ENCODE data around the gene GTF2IRD1. TPM values are rescaled to one million over a fixed set of nuclear protein-coding genes. Genes with fewer than 3 reads are reported as not detected.
A peak's percentile ranks its signal among the peaks of the same experiment; 100 is the strongest.

GTF2IRD1 gene
- total RNA-seq, 1 experiment from 2014 or later: 42.9 TPM

DNA sequence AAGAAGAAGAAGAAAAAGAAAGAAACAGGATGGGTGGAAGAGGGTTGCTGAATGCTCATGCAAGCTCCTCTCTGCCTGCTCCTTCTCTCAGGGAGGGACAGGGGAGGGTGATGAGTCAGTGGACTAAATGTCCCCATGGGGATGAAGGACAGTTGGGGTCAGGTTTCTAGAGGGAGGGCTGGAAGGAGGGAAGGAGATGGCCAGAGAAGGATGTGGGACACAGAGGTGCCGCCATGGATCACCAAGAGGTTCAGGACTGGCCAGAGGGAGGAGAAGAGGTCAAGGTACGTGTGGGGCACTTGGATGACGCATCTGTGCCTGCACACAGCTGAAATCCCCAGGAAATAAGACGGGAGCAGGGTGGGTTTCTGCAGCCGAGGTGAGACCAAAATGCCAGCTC, 115.0 kb downstream of the GTF2IRD1 start (continued):
- TF ChIP-seq, protein P1, sequence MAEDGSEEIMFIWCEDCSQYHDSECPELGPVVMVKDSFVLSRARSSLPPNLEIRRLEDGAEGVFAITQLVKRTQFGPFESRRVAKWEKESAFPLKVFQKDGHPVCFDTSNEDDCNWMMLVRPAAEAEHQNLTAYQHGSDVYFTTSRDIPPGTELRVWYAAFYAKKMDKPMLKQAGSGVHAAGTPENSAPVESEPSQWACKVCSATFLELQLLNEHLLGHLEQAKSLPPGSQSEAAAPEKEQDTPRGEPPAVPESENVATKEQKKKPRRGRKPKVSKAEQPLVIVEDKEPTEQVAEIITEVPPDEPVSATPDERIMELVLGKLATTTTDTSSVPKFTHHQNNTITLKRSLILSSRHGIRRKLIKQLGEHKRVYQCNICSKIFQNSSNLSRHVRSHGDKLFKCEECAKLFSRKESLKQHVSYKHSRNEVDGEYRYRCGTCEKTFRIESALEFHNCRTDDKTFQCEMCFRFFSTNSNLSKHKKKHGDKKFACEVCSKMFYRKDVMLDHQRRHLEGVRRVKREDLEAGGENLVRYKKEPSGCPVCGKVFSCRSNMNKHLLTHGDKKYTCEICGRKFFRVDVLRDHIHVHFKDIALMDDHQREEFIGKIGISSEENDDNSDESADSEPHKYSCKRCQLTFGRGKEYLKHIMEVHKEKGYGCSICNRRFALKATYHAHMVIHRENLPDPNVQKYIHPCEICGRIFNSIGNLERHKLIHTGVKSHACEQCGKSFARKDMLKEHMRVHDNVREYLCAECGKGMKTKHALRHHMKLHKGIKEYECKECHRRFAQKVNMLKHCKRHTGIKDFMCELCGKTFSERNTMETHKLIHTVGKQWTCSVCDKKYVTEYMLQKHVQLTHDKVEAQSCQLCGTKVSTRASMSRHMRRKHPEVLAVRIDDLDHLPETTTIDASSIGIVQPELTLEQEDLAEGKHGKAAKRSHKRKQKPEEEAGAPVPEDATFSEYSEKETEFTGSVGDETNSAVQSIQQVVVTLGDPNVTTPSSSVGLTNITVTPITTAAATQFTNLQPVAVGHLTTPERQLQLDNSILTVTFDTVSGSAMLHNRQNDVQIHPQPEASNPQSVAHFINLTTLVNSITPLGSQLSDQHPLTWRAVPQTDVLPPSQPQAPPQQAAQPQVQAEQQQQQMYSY (CRISPR knock-in tag; IDR thresholded peaks at IDR 0.05): no peak
- TF ChIP-seq OVOL2 (CRISPR knock-in tag; IDR thresholded peaks at IDR 0.05; ENCODE audit: borderline replicate concordance) (no peak), NFYB (CRISPR knock-in tag; conservative IDR thresholded peaks at IDR 0.05; ENCODE audit: low read depth) (no peak), ATF1 (CRISPR knock-in tag; IDR thresholded peaks at IDR 0.05) (no peak), MLX (CRISPR knock-in tag; IDR thresholded peaks at IDR 0.05) (no peak), USF1 (CRISPR knock-in tag; IDR thresholded peaks at IDR 0.05) (no peak), ELF4 (CRISPR knock-in tag; IDR thresholded peaks at IDR 0.05; ENCODE audit: low read depth) (no peak), SMAD4 (CRISPR knock-in tag; IDR thresholded peaks at IDR 0.05) (no peak)

DNA sequence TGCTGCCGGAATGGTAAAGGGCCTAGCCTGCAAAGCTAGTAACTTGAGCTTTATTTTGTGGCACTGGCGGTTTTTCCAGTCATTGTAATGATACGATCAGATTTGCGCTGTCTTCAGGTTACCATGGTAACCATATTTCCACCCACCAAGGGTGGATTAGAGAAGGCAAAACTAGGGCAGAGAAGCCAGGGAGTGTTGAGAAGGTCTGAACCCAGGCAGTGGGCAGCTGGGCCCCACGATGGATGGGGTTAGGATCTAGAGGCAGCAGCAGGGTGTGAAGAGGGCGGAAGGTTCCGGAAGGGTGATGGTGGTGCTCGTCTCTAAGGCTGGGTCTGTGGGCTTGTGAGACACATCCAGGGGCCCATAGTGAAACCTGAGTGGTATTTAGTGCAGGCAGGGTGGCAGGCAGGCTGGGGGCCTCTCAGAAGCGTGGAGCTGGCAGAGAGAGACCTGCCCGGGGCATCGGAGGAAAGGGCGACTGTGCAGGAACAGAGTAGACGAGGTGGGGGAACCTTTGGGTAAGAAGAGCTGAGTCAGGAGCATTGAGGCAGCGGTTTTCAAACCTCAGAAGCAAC, 115.9 kb downstream of the GTF2IRD1 start:
- Mint-ChIP-seq H3K27ac (peak overlapping the region; percentile 12), H3K9me3 (no peaks in the 10 kb centered on the region), H3K27me3 (ENCODE audit: low read depth) (no peaks in the 10 kb centered on the region), H3K4me3 (no peak overlapping the region), H3K36me3 (peaks cover 6% of the 10 kb centered on the region), H3K4me1 (peaks cover 6% of the 10 kb centered on the region)
- no peak for DNase-seq (ENCODE audit: low spot score)
- ChIA-PET CTCF (interaction anchor here (0.9 to 5.5 kb wide), 3 partner anchors 10 to 164 kb away, joined by 3 to 37 read pairs (median 3); no protein-coding TSS in a partner anchor), POLR2A (no interaction called here)
- ATAC-seq: no peak
- TF ChIP-seq ZNF396 (CRISPR knock-in tag; IDR thresholded peaks at IDR 0.05; ENCODE audit: borderline replicate concordance): no peak
- TF ChIP-seq TCF7 (CRISPR knock-in tag; IDR thresholded peaks at IDR 0.05; ENCODE audit: low read depth): no peak
- TF ChIP-seq, protein P2, sequence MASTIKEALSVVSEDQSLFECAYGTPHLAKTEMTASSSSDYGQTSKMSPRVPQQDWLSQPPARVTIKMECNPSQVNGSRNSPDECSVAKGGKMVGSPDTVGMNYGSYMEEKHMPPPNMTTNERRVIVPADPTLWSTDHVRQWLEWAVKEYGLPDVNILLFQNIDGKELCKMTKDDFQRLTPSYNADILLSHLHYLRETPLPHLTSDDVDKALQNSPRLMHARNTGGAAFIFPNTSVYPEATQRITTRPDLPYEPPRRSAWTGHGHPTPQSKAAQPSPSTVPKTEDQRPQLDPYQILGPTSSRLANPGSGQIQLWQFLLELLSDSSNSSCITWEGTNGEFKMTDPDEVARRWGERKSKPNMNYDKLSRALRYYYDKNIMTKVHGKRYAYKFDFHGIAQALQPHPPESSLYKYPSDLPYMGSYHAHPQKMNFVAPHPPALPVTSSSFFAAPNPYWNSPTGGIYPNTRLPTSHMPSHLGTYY (CRISPR knock-in tag; IDR thresholded peaks at IDR 0.05): no peak
- no peak for TF ChIP-seq MXD4 (CRISPR knock-in tag; IDR thresholded peaks at IDR 0.05; ENCODE audit: borderline replicate concordance)
- no peak for TF ChIP-seq ZNF263 (CRISPR knock-in tag; IDR thresholded peaks at IDR 0.05; ENCODE audit: low read depth)
- TF ChIP-seq ATF1 (CRISPR knock-in tag; IDR thresholded peaks at IDR 0.05): no peak
- TF ChIP-seq RORB (CRISPR knock-in tag; IDR thresholded peaks at IDR 0.05): no peak
- TF ChIP-seq ZBTB21 (CRISPR knock-in tag; IDR thresholded peaks at IDR 0.05; ENCODE audit: borderline replicate concordance): no peak
- no peak for TF ChIP-seq MLX (CRISPR knock-in tag; IDR thresholded peaks at IDR 0.05)
- TF ChIP-seq, protein P3, sequence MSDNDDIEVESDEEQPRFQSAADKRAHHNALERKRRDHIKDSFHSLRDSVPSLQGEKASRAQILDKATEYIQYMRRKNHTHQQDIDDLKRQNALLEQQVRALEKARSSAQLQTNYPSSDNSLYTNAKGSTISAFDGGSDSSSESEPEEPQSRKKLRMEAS (CRISPR knock-in tag; IDR thresholded peaks at IDR 0.05): no peak
- no peak for TF ChIP-seq ETV6 (CRISPR knock-in tag; IDR thresholded peaks at IDR 0.05)
- no peak for TF ChIP-seq NR3C1 (CRISPR knock-in tag; conservative IDR thresholded peaks at IDR 0.05; ENCODE audit: low read depth)
- no peak for TF ChIP-seq CREM (CRISPR knock-in tag; IDR thresholded peaks at IDR 0.05)
- TF ChIP-seq KAT7 (CRISPR knock-in tag; IDR thresholded peaks at IDR 0.05; ENCODE audit: borderline replicate concordance): no peak
- TF ChIP-seq AR (CRISPR knock-in tag; IDR thresholded peaks at IDR 0.05): no peak
